ENCODE results near the gene PPFIBP1. TPM values are rescaled to one million over a fixed set of nuclear protein-coding genes. Genes with fewer than 3 reads are reported as not detected.

Gene PPFIBP1
- total and polyA plus RNA-seq, 2 experiments from 2014 or later, result 23.9 to 38.6 TPM

GRCh38 chr12:27696864-27697564 lies 173.0 kb downstream of the PPFIBP1 start:
- H3K4me3 ChIP-seq, result no peak overlapping the region

GRCh38 chr12:27703720-27704452 lies 179.9 kb downstream of the PPFIBP1 start:
- Histone ChIP-seq H3K27me3 (no peaks in the 10 kb centered on the region), H3K4me3 (no peak overlapping the region), H3K4me1 (ENCODE audit: insufficient read depth) (no peaks in the 10 kb centered on the region), H3K4me2 (no peak overlapping the region), H3K27ac (no peak overlapping the region), H3K9me3 (ENCODE audit: low read depth) (no peaks in the 10 kb centered on the region), H2AFZ (no peak overlapping the region), H4K20me1 (ENCODE audit: insufficient read depth, poor library complexity, severe bottlenecking) (no peaks in the 10 kb centered on the region), H3K9me2 (replicated peaks; ENCODE audit: insufficient read depth) (no peaks in the 10 kb centered on the region), H3K79me2 (no peaks in the 10 kb centered on the region), H3K36me3 (replicated peaks; ENCODE audit: insufficient read depth, low read depth) (no peaks in the 10 kb centered on the region)
- peak; percentile 85 for DNase-seq (ENCODE audit: low spot score)
- TF ChIP-seq EZH2 (IDR thresholded peaks at IDR 0.05; ENCODE audit: borderline replicate concordance) (no peak), EZH2phosphoT487 (IDR thresholded peaks at IDR 0.05; ENCODE audit: low read depth, severe bottlenecking, unreplicated experiment) (no peak), CTCF (IDR thresholded peaks at IDR 0.05; ENCODE audit: poor library complexity) (peak; percentile 80)
- 15% methylated on average over 4 of the region's 4 CpGs for WGBS (ENCODE audit: low lambda C conversion rate, missing lambda C conversion rate)

More at GRCh38 chr12:27696864-27697564, 173.0 kb downstream of the PPFIBP1 start:
- Histone ChIP-seq H3K4me1 (ENCODE audit: insufficient read depth) (peaks cover 19% of the 10 kb centered on the region), H3K9me3 (ENCODE audit: low read depth) (no peaks in the 10 kb centered on the region), H3K9me2 (replicated peaks; ENCODE audit: insufficient read depth) (no peaks in the 10 kb centered on the region), H2AFZ (no peak overlapping the region), H4K20me1 (ENCODE audit: insufficient read depth, poor library complexity, severe bottlenecking) (no peaks in the 10 kb centered on the region), H3K27ac (peak overlapping the region; percentile 49), H3K27me3 (no peaks in the 10 kb centered on the region), H3K36me3 (replicated peaks; ENCODE audit: insufficient read depth, low read depth) (no peaks in the 10 kb centered on the region), H3K4me2 (peak overlapping the region; percentile 28), H3K79me2 (no peaks in the 10 kb centered on the region)
- WGBS (ENCODE audit: low lambda C conversion rate, missing lambda C conversion rate), result 58% methylated on average over 3 of the region's 3 CpGs
- peak; percentile 35 for DNase-seq (ENCODE audit: low spot score)
- TF ChIP-seq EZH2 (IDR thresholded peaks at IDR 0.05; ENCODE audit: borderline replicate concordance), result no peak
- no peak for TF ChIP-seq EZH2phosphoT487 (IDR thresholded peaks at IDR 0.05; ENCODE audit: low read depth, severe bottlenecking, unreplicated experiment)
- no peak for TF ChIP-seq CTCF (IDR thresholded peaks at IDR 0.05; ENCODE audit: poor library complexity)

- Histone ChIP-seq H3K4me3 (no peak overlapping the region), H2AFZ (no peak overlapping the region), H3K9me2 (replicated peaks; ENCODE audit: insufficient read depth) (no peaks in the 10 kb centered on the region), H3K36me3 (replicated peaks; ENCODE audit: insufficient read depth, low read depth) (no peaks in the 10 kb centered on the region), H3K27me3 (no peaks in the 10 kb centered on the region), H3K79me2 (no peaks in the 10 kb centered on the region), H3K27ac (no peak overlapping the region), H4K20me1 (ENCODE audit: insufficient read depth, poor library complexity, severe bottlenecking) (no peaks in the 10 kb centered on the region), H3K4me2 (no peak overlapping the region), H3K9me3 (ENCODE audit: low read depth) (no peaks in the 10 kb centered on the region), H3K4me1 (ENCODE audit: insufficient read depth) (no peaks in the 10 kb centered on the region)
- DNase-seq (ENCODE audit: low spot score), result peak; percentile 42
- 72% methylated on average over 8 of the region's 8 CpGs for WGBS (ENCODE audit: low lambda C conversion rate, missing lambda C conversion rate)
- TF ChIP-seq EZH2phosphoT487 (IDR thresholded peaks at IDR 0.05; ENCODE audit: low read depth, severe bottlenecking, unreplicated experiment) (no peak), EZH2 (IDR thresholded peaks at IDR 0.05; ENCODE audit: borderline replicate concordance) (no peak)
Measured at GRCh38 chr12:27705263-27705662, 181.3 kb downstream of the PPFIBP1 start.

- Histone ChIP-seq H3K79me2 (peaks cover 14% of the 10 kb centered on the region), H3K4me3 (no peak overlapping the region), H2AFZ (no peak overlapping the region), H3K27me3 (no peaks in the 10 kb centered on the region), H3K9me2 (replicated peaks; ENCODE audit: insufficient read depth) (no peaks in the 10 kb centered on the region), H3K27ac (no peak overlapping the region), H3K9me3 (ENCODE audit: low read depth) (no peaks in the 10 kb centered on the region), H4K20me1 (ENCODE audit: insufficient read depth, poor library complexity, severe bottlenecking) (no peaks in the 10 kb centered on the region), H3K4me1 (ENCODE audit: insufficient read depth) (peaks cover 6% of the 10 kb centered on the region), H3K4me2 (no peak overlapping the region), H3K36me3 (replicated peaks; ENCODE audit: insufficient read depth, low read depth) (no peaks in the 10 kb centered on the region)
- TF ChIP-seq CTCF (IDR thresholded peaks at IDR 0.05; ENCODE audit: poor library complexity) (no peak), EZH2phosphoT487 (IDR thresholded peaks at IDR 0.05; ENCODE audit: low read depth, severe bottlenecking, unreplicated experiment) (no peak)
- WGBS (ENCODE audit: low lambda C conversion rate, missing lambda C conversion rate), result 88% methylated on average over 2 of the region's 2 CpGs
- DNase-seq (ENCODE audit: low spot score), result no peak
Measured at GRCh38 chr12:27707216-27707615, 183.2 kb downstream of the PPFIBP1 start.

Data from hepatocyte (in vitro differentiated cells).